ENCODE data around the gene PPP1R1C. TPM values are rescaled to one million over a fixed set of nuclear protein-coding genes. Genes with fewer than 3 reads are reported as not detected.

PPP1R1C gene
- total RNA-seq (not detected in 2 replicates), polyA plus RNA-seq (not detected in 2 replicates), polyA minus RNA-seq (not detected in 2 replicates)
- total RNA-seq (2013): not detected

- no peaks in the 10 kb centered on the region for H3K4me1 Mint-ChIP-seq
- intact Hi-C loops (cut with micrococcal nuclease): no loop called here
- CTCF ChIA-PET: no interaction called here
- no peak within 1 kb of the TSS for H3K9ac ChIP-seq (ENCODE audit: low read length)
- no peaks in the 10 kb centered on the region for H3K27me3 Mint-ChIP-seq
- H3K4me3 ChIP-seq (ENCODE audit: control extremely low read depth in 1 of 5, extremely low read depth in 1 of 5, insufficient read depth in 1 of 5, low read depth in 2 of 5, low read length in 4 of 5): no peak within 1 kb of the TSS
- no peak within 1 kb of the TSS for H3K27ac ChIP-seq (ENCODE audit: low read length in 2 of 2)
- DNase-seq (no peak), ATAC-seq (ENCODE audit: low read depth) (no peak)
- POLR2A ChIA-PET: no interaction called here
- H3K4me1 ChIP-seq (ENCODE audit: control insufficient read depth in 2 of 2, insufficient read depth in 2 of 2, low read length in 2 of 2): no peaks in the 10 kb centered on the region
- no peaks in the 10 kb centered on the region for H3K27me3 ChIP-seq (replicated peaks in 1 of 4; ENCODE audit: control extremely low read depth in 1 of 4, control insufficient read depth in 3 of 4, insufficient read depth in 4 of 4, low read length in 3 of 4)
- H3K4me2 ChIP-seq (replicated peaks; ENCODE audit: low read depth, low read length, poor library complexity, severe bottlenecking): no peak within 1 kb of the TSS
- no peak within 1 kb of the TSS for H3K27ac Mint-ChIP-seq
- no peak within 1 kb of the TSS for H3K4me3 Mint-ChIP-seq
- WGBS (ENCODE audit: insufficient coverage): 97% methylated on average over 6 of the region's 8 CpGs
- no peaks in the 10 kb centered on the region for H3K9me3 Mint-ChIP-seq (ENCODE audit: insufficient read depth)
- no peaks in the 10 kb centered on the region for H3K79me2 ChIP-seq (ENCODE audit: control insufficient read depth, insufficient read depth, low read length)
- no peak within 1 kb of the TSS for H2AFZ ChIP-seq (ENCODE audit: insufficient read depth, low read depth, low read length, poor library complexity, severe bottlenecking)
- H3K9me3 ChIP-seq (ENCODE audit: control extremely low read depth in 1 of 3, control insufficient read depth in 2 of 3, insufficient read depth in 1 of 3, low read length in 2 of 3): no peaks in the 10 kb centered on the region
- H3K36me3 ChIP-seq (replicated peaks in 1 of 2; ENCODE audit: control extremely low read depth in 1 of 2, control insufficient read depth in 1 of 2, extremely low read depth in 1 of 2, insufficient read depth in 2 of 2, low read length in 1 of 2): no peaks in the 10 kb centered on the region
- H4K20me1 ChIP-seq (ENCODE audit: control insufficient read depth, insufficient read depth, low read length, poor library complexity, severe bottlenecking): no peaks in the 10 kb centered on the region
- TF ChIP-seq EZH2 (IDR thresholded peaks at IDR 0.05; ENCODE audit: borderline replicate concordance, insufficient read depth, low read depth, low read length, poor library complexity, severe bottlenecking) (no peak), CTCF (IDR thresholded peaks at IDR 0.05) (no peak)
Observed at GRCh38 chr2:181985632-181986205, at the start of gene PPP1R1C. PPP1R1C (plus strand) TSS chr2:181985853; CDS start chr2:181986111, 258 bp downstream.

- DNase-seq (no peak), ATAC-seq (ENCODE audit: low read depth) (no peak)
- intact Hi-C loops (cut with micrococcal nuclease): no loop called here
- peaks cover 4% of the 10 kb centered on the region for H3K27me3 Mint-ChIP-seq
- no peak overlapping the region for H2AFZ ChIP-seq (ENCODE audit: insufficient read depth, low read depth, low read length, poor library complexity, severe bottlenecking)
- H3K9me3 ChIP-seq (ENCODE audit: control extremely low read depth in 1 of 3, control insufficient read depth in 2 of 3, insufficient read depth in 1 of 3, low read length in 2 of 3): no peaks in the 10 kb centered on the region
- no peak overlapping the region for H3K4me2 ChIP-seq (replicated peaks; ENCODE audit: low read depth, low read length, poor library complexity, severe bottlenecking)
- CTCF ChIA-PET: no interaction called here
- POLR2A ChIA-PET: no interaction called here
- no peaks in the 10 kb centered on the region for H3K9me3 Mint-ChIP-seq (ENCODE audit: insufficient read depth)
- peaks cover 0 to 3% (median 1%) of the 10 kb centered on the region in 4 experiments for H3K27me3 ChIP-seq (replicated peaks in 1 of 4; ENCODE audit: control extremely low read depth in 1 of 4, control insufficient read depth in 3 of 4, insufficient read depth in 4 of 4, low read length in 3 of 4)
- no peaks in the 10 kb centered on the region for H3K36me3 ChIP-seq (replicated peaks in 1 of 2; ENCODE audit: control extremely low read depth in 1 of 2, control insufficient read depth in 1 of 2, extremely low read depth in 1 of 2, insufficient read depth in 2 of 2, low read length in 1 of 2)
- TF ChIP-seq CTCF (IDR thresholded peaks at IDR 0.05) (no peak), EZH2 (IDR thresholded peaks at IDR 0.05; ENCODE audit: borderline replicate concordance, insufficient read depth, low read depth, low read length, poor library complexity, severe bottlenecking) (no peak)
- no peak overlapping the region for H3K4me3 ChIP-seq (ENCODE audit: control extremely low read depth in 1 of 5, extremely low read depth in 1 of 5, insufficient read depth in 1 of 5, low read depth in 2 of 5, low read length in 4 of 5)
- no peak overlapping the region for H3K4me3 Mint-ChIP-seq
- no peak overlapping the region for H3K27ac Mint-ChIP-seq
- H3K27ac ChIP-seq (ENCODE audit: low read length in 2 of 2): no peak overlapping the region
- no peaks in the 10 kb centered on the region for H3K4me1 Mint-ChIP-seq
- no peak overlapping the region for H3K9ac ChIP-seq (ENCODE audit: low read length)
- H3K79me2 ChIP-seq (ENCODE audit: control insufficient read depth, insufficient read depth, low read length): no peaks in the 10 kb centered on the region
- no peaks in the 10 kb centered on the region for H3K4me1 ChIP-seq (ENCODE audit: control insufficient read depth in 2 of 2, insufficient read depth in 2 of 2, low read length in 2 of 2)
- no peaks in the 10 kb centered on the region for H4K20me1 ChIP-seq (ENCODE audit: control insufficient read depth, insufficient read depth, low read length, poor library complexity, severe bottlenecking)
- WGBS (ENCODE audit: insufficient coverage): no CpG with 5 or more reads among the region's 2 CpGs
Observed at GRCh38 chr2:181937473-181937872, 48.2 kb upstream of the PPP1R1C start.
